ENCODE data around the gene AASDH. TPM values are rescaled to one million over a fixed set of nuclear protein-coding genes. Genes with fewer than 3 reads are reported as not detected.

The AASDH gene
- polyA plus RNA-seq, 1 donor (not counting 4 experiments of a cell fraction or from before 2014, with no cell fraction given) = 15.5 TPM

- TF ChIP-seq EZH2 (IDR thresholded peaks at IDR 0.05; ENCODE audit: low read length) (no peak), CTCF (optimal IDR thresholded peaks at IDR 0.05 in 1 of 3, IDR thresholded peaks at IDR 0.05 in 1 of 3, conservative IDR thresholded peaks at IDR 0.05 in 1 of 3; ENCODE audit: extremely low read depth in 1 of 3, insufficient read depth in 2 of 3, low read length in 3 of 3) (peak; percentile 85 to 93 (median 88))
- Histone ChIP-seq H3K9me1 (ENCODE audit: control insufficient read depth, extremely low read depth, insufficient read depth, low read length) (no peaks in the 10 kb centered on the region), H3K36me3 (ENCODE audit: control insufficient read depth in 2 of 2, extremely low read depth in 1 of 2, insufficient read depth in 2 of 2, low read length in 2 of 2) (no peaks in the 10 kb centered on the region), H2AFZ (ENCODE audit: control insufficient read depth, low read length) (no peak overlapping the region), H3K9me3 (ENCODE audit: control insufficient read depth, low read depth, low read length) (no peaks in the 10 kb centered on the region), H3K4me3 (ENCODE audit: control insufficient read depth in 2 of 3, extremely low read depth in 1 of 3, insufficient read depth in 2 of 3, low read depth in 1 of 3, low read length in 3 of 3) (no peak overlapping the region), H4K20me1 (ENCODE audit: control insufficient read depth, extremely low read depth, insufficient read depth, low read length) (no peaks in the 10 kb centered on the region), H3K27ac (ENCODE audit: control insufficient read depth, insufficient read depth, low read length) (no peak overlapping the region), H3K79me2 (ENCODE audit: control insufficient read depth, insufficient read depth, low read length) (no peaks in the 10 kb centered on the region), H3K27me3 (ENCODE audit: control insufficient read depth, extremely low read depth, insufficient read depth, low read length) (no peaks in the 10 kb centered on the region), H3K4me1 (ENCODE audit: control insufficient read depth, extremely low read depth, insufficient read depth, low read length) (peaks cover 4% of the 10 kb centered on the region), H3K9ac (ENCODE audit: control insufficient read depth, extremely low read depth, insufficient read depth, low read length) (no peak overlapping the region), H3K4me2 (ENCODE audit: control insufficient read depth, extremely low read depth, insufficient read depth, low read depth, low read length) (peak overlapping the region; percentile 55)
- peak; percentile 59 for DNase-seq (ENCODE audit: low read depth, low spot score)
- dilution Hi-C loops (cut with MboI; ENCODE audit: extremely low pct_ligation_motif_present, low sequenced_read_pairs) = no loop called here
- peak; percentile 91 for FAIRE-seq
These were observed 85.9 kb downstream of the AASDH start for GRCh38 chr4:56301181-56301996.

GRCh38 chr4:56298236-56298635 is 89.1 kb downstream of the AASDH start:
- H3K9me1 ChIP-seq (ENCODE audit: control insufficient read depth, extremely low read depth, insufficient read depth, low read length) = no peaks in the 10 kb centered on the region
- peaks cover 4% of the 10 kb centered on the region for H3K4me1 ChIP-seq (ENCODE audit: control insufficient read depth, extremely low read depth, insufficient read depth, low read length)
- no peak overlapping the region for H3K27ac ChIP-seq (ENCODE audit: control insufficient read depth, insufficient read depth, low read length)
- no peak overlapping the region for H3K4me3 ChIP-seq (ENCODE audit: control insufficient read depth in 2 of 3, extremely low read depth in 1 of 3, insufficient read depth in 2 of 3, low read depth in 1 of 3, low read length in 3 of 3)
- H4K20me1 ChIP-seq (ENCODE audit: control insufficient read depth, extremely low read depth, insufficient read depth, low read length) = no peaks in the 10 kb centered on the region
- H3K79me2 ChIP-seq (ENCODE audit: control insufficient read depth, insufficient read depth, low read length) = no peaks in the 10 kb centered on the region
- no peak for FAIRE-seq
- dilution Hi-C loops (cut with MboI; ENCODE audit: extremely low pct_ligation_motif_present, low sequenced_read_pairs) = no loop called here
- H3K9ac ChIP-seq (ENCODE audit: control insufficient read depth, extremely low read depth, insufficient read depth, low read length) = no peak overlapping the region
- DNase-seq (ENCODE audit: low read depth, low spot score) = no peak
- TF ChIP-seq EZH2 (IDR thresholded peaks at IDR 0.05; ENCODE audit: low read length) = no peak
- no peak for TF ChIP-seq CTCF (optimal IDR thresholded peaks at IDR 0.05 in 1 of 3, IDR thresholded peaks at IDR 0.05 in 1 of 3, conservative IDR thresholded peaks at IDR 0.05 in 1 of 3; ENCODE audit: extremely low read depth in 1 of 3, insufficient read depth in 2 of 3, low read length in 3 of 3)
- H3K4me2 ChIP-seq (ENCODE audit: control insufficient read depth, extremely low read depth, insufficient read depth, low read depth, low read length) = no peak overlapping the region
- no peaks in the 10 kb centered on the region for H3K27me3 ChIP-seq (ENCODE audit: control insufficient read depth, extremely low read depth, insufficient read depth, low read length)
- no peaks in the 10 kb centered on the region for H3K9me3 ChIP-seq (ENCODE audit: control insufficient read depth, low read depth, low read length)
- no peak overlapping the region for H2AFZ ChIP-seq (ENCODE audit: control insufficient read depth, low read length)
- no peaks in the 10 kb centered on the region for H3K36me3 ChIP-seq (ENCODE audit: control insufficient read depth in 2 of 2, extremely low read depth in 1 of 2, insufficient read depth in 2 of 2, low read length in 2 of 2)
